Neural cell (in vitro differentiated cells): Measurements from ENCODE around the gene RHEBL1. TPM values are rescaled to one million over a fixed set of nuclear protein-coding genes. Genes with fewer than 3 reads are reported as not detected.

ENCODE experiments used
- H2AFZ ChIP-seq: fragments of 200-600, 300-800 bp; sonication (generic), shearing (Covaris generic); 2 replicates; pipeline ENCODE4 v1.6.0; 2014; ENCODE audit warnings: low read depth, mild to moderate bottlenecking, antibody characterized with exemption, low read length, moderate library complexity
- H3F3A ChIP-seq: fragments of 200-600 bp; shearing (Covaris generic); 2 replicates; pipeline ENCODE4 v1.6.1; 2016; ENCODE audit warnings: mild to moderate bottlenecking, moderate library complexity, mixed read lengths, antibody characterized with exemption, low read length; ENCODE audit not compliant: insufficient read depth, poor library complexity, severe bottlenecking
- H3K27ac ChIP-seq: fragments of 200-600, 300-800 bp; sonication (generic), shearing (Covaris generic); 2 replicates; pipeline ENCODE4 v1.5.1; 2014; ENCODE audit warnings: mild to moderate bottlenecking, low read length, moderate library complexity
- H3K27me3 ChIP-seq: fragments of 300-800, 200-600 bp; sonication (generic), shearing (Covaris generic); 2 replicates; pipeline ENCODE4 v1.6.0; 2014; ENCODE audit warnings: mild to moderate bottlenecking, low read depth, low read length, moderate library complexity; ENCODE audit not compliant: insufficient read depth
- H3K36me3 ChIP-seq: fragments of 300-800, 200-600 bp; sonication (generic), shearing (Covaris generic); 2 replicates; pipeline ENCODE4 v1.5.1; 2014; ENCODE audit warnings: mild to moderate bottlenecking, antibody characterized with exemption, low read length, moderate library complexity; ENCODE audit not compliant: insufficient read depth
- H3K4me2 ChIP-seq: fragments of 300-800, 200-600 bp; sonication (generic), shearing (Covaris generic); 2 replicates; pipeline ENCODE4 v1.6.0; 2014; ENCODE audit warnings: mild to moderate bottlenecking, low read length
- H3K4me3 ChIP-seq: fragments of 300-800, 200-600 bp; sonication (generic), shearing (Covaris generic); 2 replicates; pipeline ENCODE4 v1.5.1; 2014; ENCODE audit warnings: mild to moderate bottlenecking, low read length, moderate library complexity
- H3K79me2 ChIP-seq: fragments of 200-600 bp; shearing (Covaris generic); replicated peaks from 2 replicates; pipeline ENCODE4 v1.6.0; 2014; ENCODE audit warnings: mild to moderate bottlenecking, low read length, moderate library complexity; ENCODE audit not compliant: insufficient read depth
- H3K9ac ChIP-seq: fragments of 300-800, 200-600 bp; sonication (generic), shearing (Covaris generic); 2 replicates; pipeline ENCODE4 v1.6.1; 2016; ENCODE audit warnings: mild to moderate bottlenecking, low read length, mixed read lengths
- H3K9me2 ChIP-seq: fragments of 200-600 bp; shearing (Covaris generic); 2 replicates; pipeline ENCODE4 v1.6.1; 2016; ENCODE audit warnings: mild to moderate bottlenecking, low read length, mixed read lengths; ENCODE audit not compliant: insufficient read depth
- H3K9me3 ChIP-seq: fragments of 200-600, 300-800 bp; sonication (generic), shearing (Covaris generic); 2 replicates; pipeline ENCODE4 v1.6.1; 2016; ENCODE audit warnings: mild to moderate bottlenecking, mixed run types, low read length, moderate library complexity, mixed read lengths
- H4K20me1 ChIP-seq: fragments of 200-600 bp; shearing (Covaris generic); 2 replicates; pipeline ENCODE4 v1.6.1; 2016; ENCODE audit warnings: mild to moderate bottlenecking, mixed run types; ENCODE audit not compliant: insufficient read depth
- CTCF ChIP-seq: fragments of 450-650 bp; IDR thresholded peaks from 2 replicates; pipeline ENCODE4 v1.5.1; 2014; ENCODE audit warnings: antibody characterized with exemption, mild to moderate bottlenecking, moderate library complexity; ENCODE audit not compliant: poor library complexity, severe bottlenecking
- EP300 ChIP-seq: fragments of 450-650 bp; conservative IDR thresholded peaks from 2 replicates; pipeline ENCODE4 v1.6.1; 2014; ENCODE audit warnings: antibody characterized with exemption, mild to moderate bottlenecking, moderate library complexity; ENCODE audit not compliant: poor library complexity, severe bottlenecking
- EZH2 ChIP-seq: fragments of 200-600, 300-800 bp; shearing (Covaris generic), sonication (generic); IDR thresholded peaks from 2 replicates; pipeline ENCODE4 v1.6.1; 2014; ENCODE audit warnings: antibody characterized with exemption, low read length, borderline replicate concordance, mild to moderate bottlenecking; ENCODE audit not compliant: insufficient read depth, poor library complexity, severe bottlenecking
- MXI1 ChIP-seq: fragments of 450-650 bp; conservative IDR thresholded peaks from 2 replicates; pipeline ENCODE4 v1.6.1; 2014; ENCODE audit warnings: antibody characterized with exemption, mild to moderate bottlenecking; ENCODE audit not compliant: poor library complexity, severe bottlenecking
- POLR2AphosphoS5 ChIP-seq: IDR thresholded peaks from 2 replicates; pipeline ENCODE4 v1.6.1; 2012
- RAD21 ChIP-seq: fragments of 450-650 bp; conservative IDR thresholded peaks from 2 replicates; pipeline ENCODE4 v1.6.1; 2014; ENCODE audit warnings: antibody characterized with exemption, mild to moderate bottlenecking, moderate library complexity
- SMC3 ChIP-seq: fragments of 450-650 bp; conservative IDR thresholded peaks from 2 replicates; pipeline ENCODE4 v1.6.1; 2014; ENCODE audit warnings: antibody characterized with exemption, mild to moderate bottlenecking, moderate library complexity; ENCODE audit not compliant: poor library complexity
- TAF1 ChIP-seq: IDR thresholded peaks from 2 replicates; pipeline ENCODE4 v1.6.1; 2012; ENCODE audit warnings: low read depth
- polyA plus RNA-seq: library from polyadenylated mRNA; depleted of rRNA; stranded (reverse); fragments of >200 nt; gene quantifications from 2 replicates; pipeline ENCODE4 v1.2.3, GENCODE V29; 2014
- TF ChIP-seq, protein P1 (sequence below): IDR thresholded peaks from 2 replicates; pipeline ENCODE4 v1.6.1; 2012; ENCODE audit warnings: borderline replicate concordance

The RHEBL1 gene
- polyA plus RNA-seq, 1 donor from 2014 or later, result 0.68 TPM

GRCh38 chr12:49108958-49109404 is 39.2 kb upstream of the RHEBL1 start:
- H3K27me3 ChIP-seq, result no peaks in the 10 kb centered on the region
- H3K4me2 ChIP-seq, result peak overlapping the region; percentile 100
- H4K20me1 ChIP-seq, result peaks cover 44% of the 10 kb centered on the region
- peak overlapping the region; percentile 100 for H3K9ac ChIP-seq
- no peak for TF ChIP-seq EP300
- no peak for TF ChIP-seq EZH2
- no peak for TF ChIP-seq TAF1
- no peak for TF ChIP-seq SMC3
- no peak for TF ChIP-seq RAD21
- TF ChIP-seq MXI1, result no peak
- TF ChIP-seq POLR2AphosphoS5, result no peak
- TF ChIP-seq CTCF, result no peak
- TF ChIP-seq, protein P1, sequence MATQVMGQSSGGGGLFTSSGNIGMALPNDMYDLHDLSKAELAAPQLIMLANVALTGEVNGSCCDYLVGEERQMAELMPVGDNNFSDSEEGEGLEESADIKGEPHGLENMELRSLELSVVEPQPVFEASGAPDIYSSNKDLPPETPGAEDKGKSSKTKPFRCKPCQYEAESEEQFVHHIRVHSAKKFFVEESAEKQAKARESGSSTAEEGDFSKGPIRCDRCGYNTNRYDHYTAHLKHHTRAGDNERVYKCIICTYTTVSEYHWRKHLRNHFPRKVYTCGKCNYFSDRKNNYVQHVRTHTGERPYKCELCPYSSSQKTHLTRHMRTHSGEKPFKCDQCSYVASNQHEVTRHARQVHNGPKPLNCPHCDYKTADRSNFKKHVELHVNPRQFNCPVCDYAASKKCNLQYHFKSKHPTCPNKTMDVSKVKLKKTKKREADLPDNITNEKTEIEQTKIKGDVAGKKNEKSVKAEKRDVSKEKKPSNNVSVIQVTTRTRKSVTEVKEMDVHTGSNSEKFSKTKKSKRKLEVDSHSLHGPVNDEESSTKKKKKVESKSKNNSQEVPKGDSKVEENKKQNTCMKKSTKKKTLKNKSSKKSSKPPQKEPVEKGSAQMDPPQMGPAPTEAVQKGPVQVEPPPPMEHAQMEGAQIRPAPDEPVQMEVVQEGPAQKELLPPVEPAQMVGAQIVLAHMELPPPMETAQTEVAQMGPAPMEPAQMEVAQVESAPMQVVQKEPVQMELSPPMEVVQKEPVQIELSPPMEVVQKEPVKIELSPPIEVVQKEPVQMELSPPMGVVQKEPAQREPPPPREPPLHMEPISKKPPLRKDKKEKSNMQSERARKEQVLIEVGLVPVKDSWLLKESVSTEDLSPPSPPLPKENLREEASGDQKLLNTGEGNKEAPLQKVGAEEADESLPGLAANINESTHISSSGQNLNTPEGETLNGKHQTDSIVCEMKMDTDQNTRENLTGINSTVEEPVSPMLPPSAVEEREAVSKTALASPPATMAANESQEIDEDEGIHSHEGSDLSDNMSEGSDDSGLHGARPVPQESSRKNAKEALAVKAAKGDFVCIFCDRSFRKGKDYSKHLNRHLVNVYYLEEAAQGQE, result no peak
- no peaks in the 10 kb centered on the region for H3K9me3 ChIP-seq
- no peaks in the 10 kb centered on the region for H3F3A ChIP-seq
- H3K36me3 ChIP-seq, result peaks cover 6% of the 10 kb centered on the region
- H3K79me2 ChIP-seq, result peaks cover 50% of the 10 kb centered on the region
- H3K27ac ChIP-seq, result peak overlapping the region; percentile 100
- H2AFZ ChIP-seq, result no peak overlapping the region
- H3K9me2 ChIP-seq, result no peaks in the 10 kb centered on the region
- H3K4me3 ChIP-seq, result peak overlapping the region; percentile 96

DNA sequence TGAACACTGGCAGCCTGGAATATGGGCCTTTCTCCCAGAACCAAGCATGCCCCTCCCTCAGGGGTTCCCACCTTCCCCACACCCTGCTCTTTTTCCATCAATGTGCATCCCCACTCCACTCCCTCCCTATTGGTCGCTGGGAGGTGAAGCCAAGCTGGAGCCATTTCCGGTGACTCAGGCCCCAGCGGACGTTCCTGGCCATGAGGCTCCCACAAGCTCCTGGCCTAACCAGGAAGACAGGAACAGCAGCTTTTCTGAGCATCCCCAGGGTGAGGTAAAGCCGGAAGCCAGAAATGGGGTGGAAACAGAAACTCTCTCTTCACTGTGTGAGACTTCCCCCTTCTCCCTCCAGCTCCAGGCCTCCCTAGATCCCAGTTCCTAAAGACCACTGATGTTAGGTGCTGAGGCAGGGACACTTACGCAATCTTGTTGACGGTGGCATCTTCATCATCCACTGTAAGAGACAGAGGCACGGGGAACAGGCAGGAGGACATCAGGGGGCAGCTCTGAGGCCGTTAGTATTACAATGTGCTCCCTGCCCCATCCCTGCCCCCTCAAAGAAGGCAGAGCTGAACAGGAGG is 35.8 kb upstream of the RHEBL1 start:
- H3K9me3 ChIP-seq, result no peaks in the 10 kb centered on the region
- peaks cover 44% of the 10 kb centered on the region for H4K20me1 ChIP-seq
- TF ChIP-seq, protein P1, result no peak

More for the DNA sequence above, 35.8 kb upstream of the RHEBL1 start:
- Histone ChIP-seq H2AFZ (no peak overlapping the region), H3K9me2 (no peaks in the 10 kb centered on the region), H3K27ac (no peak overlapping the region), H3K79me2 (peaks cover 55% of the 10 kb centered on the region), H3K9ac (no peak overlapping the region), H3F3A (no peaks in the 10 kb centered on the region), H3K36me3 (peaks cover 24% of the 10 kb centered on the region), H3K4me3 (no peak overlapping the region), H3K27me3 (no peaks in the 10 kb centered on the region), H3K4me2 (no peak overlapping the region)
